ENCODE data around the gene C4orf36.
"Not testable (repeated sequence)": the region's sequence is repeated elsewhere in the genome, so short reads cannot be mapped to it uniquely, and the experiment has no call there.

- not testable (repeated sequence) for TF ChIP-seq ZNF274 (IDR thresholded peaks at IDR 0.05; ENCODE audit: low read depth, low read length); YY1 (IDR thresholded peaks at IDR 0.05; ENCODE audit: insufficient read depth, insufficient read length)
Observed at GRCh38 chr4:86875436-86875835, 16.8 kb downstream of the C4orf36 start.

All from NT2/D1 (cell line).